ENCODE measurements around the gene MPRIP. TPM values are rescaled to one million over a fixed set of nuclear protein-coding genes. Genes with fewer than 3 reads are reported as not detected.

Gene MPRIP
- total RNA-seq, 1 experiment from 2014 or later, result 258 TPM

- TF ChIP-seq REST (IDR thresholded peaks at IDR 0.05; ENCODE audit: low read depth) (no peak), YY1 (IDR thresholded peaks at IDR 0.05; ENCODE audit: extremely low read depth, insufficient replicate concordance, low read depth, low read length) (no peak), RAD21 (IDR thresholded peaks at IDR 0.05; ENCODE audit: low read depth) (no peak), EZH2 (IDR thresholded peaks at IDR 0.05) (no peak), CTCF (IDR thresholded peaks at IDR 0.05 in 2 of 3, conservative IDR thresholded peaks at IDR 0.05 in 1 of 3; ENCODE audit: borderline replicate concordance in 1 of 3, insufficient read depth in 1 of 3, low read depth in 2 of 3, low read length in 2 of 3) (no peak)
These were observed 146.3 kb downstream of the MPRIP start (continued) for GRCh38 chr17:17188586-17188985.

DNA sequence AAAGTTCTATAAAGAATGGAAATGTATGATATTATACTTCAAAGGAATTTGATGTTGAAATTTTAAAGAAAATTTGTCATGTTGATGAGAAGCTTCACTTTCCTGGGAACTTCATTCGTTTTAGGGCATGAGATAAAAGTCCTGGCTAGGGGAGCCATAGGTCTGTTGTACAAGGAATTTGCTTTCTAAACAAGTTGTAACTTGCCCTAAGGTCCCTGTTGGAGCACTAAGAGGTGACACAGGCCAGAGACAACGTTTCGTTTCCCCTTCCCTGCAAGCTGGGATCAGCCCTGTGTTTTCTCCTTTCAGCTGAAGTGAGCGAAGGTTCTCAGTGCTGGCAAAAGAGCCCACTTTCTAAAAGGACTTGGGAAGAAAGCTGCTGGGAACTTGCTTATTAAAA, 147.3 kb downstream of the MPRIP start:
- CTCF ChIA-PET, result no interaction called here
- H3K4me2 ChIP-seq (ENCODE audit: low read length), result no peak overlapping the region
- intact Hi-C loops (cut with micrococcal nuclease), result no loop called here
- RAD21 ChIA-PET (ENCODE audit: low non-redundant PET in 1 of 2, low total read pairs in 2 of 2, uncharacterized antibody in 2 of 2, unreplicated experiment in 2 of 2), result no interaction called here
- H3K4me1 ChIP-seq (ENCODE audit: control insufficient read depth in 1 of 2, insufficient read depth in 2 of 2, low read length in 2 of 2), result peaks cover 6 to 22% of the 10 kb centered on the region in 2 experiments; a peak in 3 of 4 replicates
- DNase-seq (ENCODE audit: low read depth, low spot score) (no peak), ATAC-seq (no peak)
- H3K9me3 ChIP-seq (ENCODE audit: control insufficient read depth in 1 of 2, insufficient read depth in 1 of 2, low read depth in 1 of 2, low read length in 2 of 2), result no peaks in the 10 kb centered on the region
- POLR2A ChIA-PET, result no interaction called here
- H3K36me3 ChIP-seq (ENCODE audit: control insufficient read depth in 1 of 2, insufficient read depth in 2 of 2, low read length in 2 of 2), result peaks cover 0 to 10% of the 10 kb centered on the region in 2 experiments; a peak in 1 of 4 replicates
- H3K9ac ChIP-seq (ENCODE audit: low read length), result no peak overlapping the region
- no peak overlapping the region for H3K27ac ChIP-seq (ENCODE audit: low read depth, low read length)
- no peak overlapping the region for H2AFZ ChIP-seq (ENCODE audit: low read depth, low read length, poor library complexity, severe bottlenecking)
- no peaks in the 10 kb centered on the region for H3K79me2 ChIP-seq (ENCODE audit: insufficient read depth, low read length)
- no TSS peak for BruUV-seq (replicated peaks)
- no peaks in the 10 kb centered on the region for H3K27me3 ChIP-seq (ENCODE audit: insufficient read depth, low read length)
- no peak overlapping the region for H3K4me3 ChIP-seq (replicated peaks in 1 of 2; ENCODE audit: low read depth in 1 of 2, low read length in 2 of 2)
- no peaks in the 10 kb centered on the region for H3K9me2 ChIP-seq (ENCODE audit: insufficient read depth)
- peaks cover 3% of the 10 kb centered on the region; the same call in 1 of the 2 replicates for H4K20me1 ChIP-seq (ENCODE audit: insufficient read depth)
- TF ChIP-seq FOSL1 (IDR thresholded peaks at IDR 0.05; ENCODE audit: low read depth) (no peak), EZH2 (IDR thresholded peaks at IDR 0.05) (no peak), SRF (IDR thresholded peaks at IDR 0.05; ENCODE audit: low read depth) (no peak), ATF3 (IDR thresholded peaks at IDR 0.05) (no peak), POLR2A (IDR thresholded peaks at IDR 0.05; ENCODE audit: borderline replicate concordance, extremely low read depth, insufficient read depth, insufficient read length) (no peak), CBX3 (IDR thresholded peaks at IDR 0.05; ENCODE audit: low read depth) (no peak), ZNF274 (IDR thresholded peaks at IDR 0.05; ENCODE audit: low read depth, low read length) (no peak), YY1 (IDR thresholded peaks at IDR 0.05; ENCODE audit: extremely low read depth, insufficient replicate concordance, low read depth, low read length) (no peak), EGR1 (IDR thresholded peaks at IDR 0.05; ENCODE audit: low read depth) (no peak), EZH2phosphoT487 (IDR thresholded peaks at IDR 0.05; ENCODE audit: borderline replicate concordance) (no peak), CEBPB (IDR thresholded peaks at IDR 0.05; ENCODE audit: low read depth) (no peak), RAD21 (IDR thresholded peaks at IDR 0.05; ENCODE audit: low read depth) (no peak), REST (IDR thresholded peaks at IDR 0.05; ENCODE audit: low read depth) (no peak), SP1 (IDR thresholded peaks at IDR 0.05; ENCODE audit: low read depth) (no peak), TCF7L2 (IDR thresholded peaks at IDR 0.05; ENCODE audit: borderline replicate concordance, extremely low read depth, insufficient read depth, insufficient read length) (no peak)
